GM12878 (cell line): Measurements from ENCODE around the gene CDYL2. TPM values are rescaled to one million over a fixed set of nuclear protein-coding genes. Genes with fewer than 3 reads are reported as not detected.
"Not testable (repeated sequence)": the region's sequence is repeated elsewhere in the genome, so short reads cannot be mapped to it uniquely, and the experiment has no call there.

Experiments
- ATAC-seq: fragments of 200-7000 bp; cut with Tn5 transposase; 3 replicates; pipeline ENCODE4 v1.9.1; 2020; ENCODE audit warnings: mild to moderate bottlenecking, moderate library complexity
- BruUV-seq: library from RNA; stranded (reverse); fragments of 400-500 nt; replicated peaks from 2 replicates; lab custom pipeline; 2021; lab: Mats Ljungman, UMichigan
- CTCF ChIA-PET: fragments of 300-600 bp; sonication (Branson Sonifier 250); formaldehyde crosslinking; extraction: SDS; loops from one replicate; lab custom pipeline; 2021; ENCODE audit warnings: inconsistent platforms; lab: Yijun Ruan, JAX
- POLR2A ChIA-PET: fragments of 350-600 bp; formaldehyde crosslinking; extraction: SDS; loops from one replicate; lab custom pipeline; 2021; ENCODE audit warnings: inconsistent platforms; lab: Charles Lee
- RAD21 ChIA-PET: fragments of 300-600 bp; sonication (Branson Sonifier 250); formaldehyde crosslinking; loops from one replicate; lab custom pipeline; 2023; ENCODE audit warnings: antibody characterized with exemption; ENCODE audit not compliant: unreplicated experiment; lab: Charles Lee
- SMC1A ChIA-PET: fragments of 300-600 bp; sonication (Branson Sonifier 250); formaldehyde crosslinking; loops from one replicate; lab custom pipeline; 2023; ENCODE audit not compliant: unreplicated experiment, uncharacterized antibody; lab: Charles Lee
- DNase-seq: peaks from one replicate; pipeline ENCODE4 v3.0.0-alpha.2; 2011; ENCODE audit warnings: low read depth, low spot score
- FAIRE-seq: peaks from 3 replicates; lab custom pipeline; 2011; peaks lifted over from hg19 to GRCh38; lab: Jason Lieb, UNC
- H2AFZ ChIP-seq: 2 replicates; pipeline ENCODE4 v1.6.0; 2011; ENCODE audit warnings: low read depth, low read length, control low read depth; ENCODE audit not compliant: control insufficient read depth
- H3K27ac ChIP-seq: 2 replicates; pipeline ENCODE4 v1.5.1; 2011; ENCODE audit warnings: control low read depth; ENCODE audit not compliant: control insufficient read depth, insufficient read depth
- H3K27me3 ChIP-seq, 2 experiments: replicated peaks in 1 of 2; 2 replicates each; pipeline versions ENCODE4 v1.6.0 to v1.6.1; 2011; ENCODE audit warnings: low read length in 1 of 2; ENCODE audit not compliant: control insufficient read depth in 2 of 2, insufficient read depth in 2 of 2
- H3K36me3 ChIP-seq, 2 experiments: 2 replicates each; pipeline ENCODE4 v1.5.1; 2011; ENCODE audit warnings: low read length in 1 of 2; ENCODE audit not compliant: control insufficient read depth in 2 of 2, insufficient read depth in 2 of 2
- H3K4me1 ChIP-seq: 2 replicates; pipeline ENCODE4 v1.6.1; 2011; ENCODE audit warnings: mild to moderate bottlenecking, low read length, moderate library complexity, mixed read lengths; ENCODE audit not compliant: control insufficient read depth, insufficient read depth
- H3K4me2 ChIP-seq: 2 replicates; pipeline ENCODE4 v1.6.0; 2011; ENCODE audit warnings: control low read depth; ENCODE audit not compliant: control insufficient read depth, insufficient read depth
- H3K4me3 ChIP-seq: fragments of 200-600 bp; sonication (generic); 2 replicates; pipeline ENCODE4 v1.5.1; 2016
- H3K79me2 ChIP-seq: 2 replicates; pipeline ENCODE4 v1.6.0; 2011; ENCODE audit warnings: low read length; ENCODE audit not compliant: control insufficient read depth, insufficient read depth
- H3K9ac ChIP-seq: 2 replicates; pipeline ENCODE4 v1.8.0; 2011; ENCODE audit warnings: low read length, control low read depth, mixed read lengths; ENCODE audit not compliant: control insufficient read depth, insufficient read depth
- H3K9me3 ChIP-seq: replicated peaks from 3 replicates; pipeline ENCODE4 v1.5.1; 2011; ENCODE audit warnings: mild to moderate bottlenecking, low read length; ENCODE audit not compliant: control insufficient read depth, insufficient read depth
- H4K20me1 ChIP-seq: 2 replicates; pipeline ENCODE4 v1.6.0; 2011; ENCODE audit not compliant: control insufficient read depth, insufficient read depth
- CBX5 ChIP-seq: sonication (generic); IDR thresholded peaks from 2 replicates; pipeline ENCODE4 v1.6.1; 2016; ENCODE audit warnings: low read depth, moderate library complexity, mild to moderate bottlenecking, inconsistent platforms
- CREM ChIP-seq: IDR thresholded peaks from 2 replicates; pipeline ENCODE4 v1.6.1; 2014; ENCODE audit warnings: antibody characterized with exemption, low read depth
- NFYB ChIP-seq: IDR thresholded peaks from 2 replicates; pipeline ENCODE4 v1.6.1; 2011; ENCODE audit warnings: low read depth, mild to moderate bottlenecking, low read length, improper control_type of control experiment, moderate library complexity; ENCODE audit not compliant: insufficient read depth
- PAX8 ChIP-seq: fragments of 450-650 bp; IDR thresholded peaks from 2 replicates; pipeline ENCODE4 v1.6.1; 2017; ENCODE audit warnings: mild to moderate bottlenecking, moderate library complexity
- RUNX3 ChIP-seq: IDR thresholded peaks from 2 replicates; pipeline ENCODE4 v1.6.1; 2012; ENCODE audit warnings: low read length, inconsistent platforms
- SIX5 ChIP-seq: IDR thresholded peaks from 2 replicates; pipeline ENCODE4 v1.6.1; 2011; ENCODE audit warnings: mild to moderate bottlenecking, low read depth, low read length, moderate library complexity; ENCODE audit not compliant: severe bottlenecking
- SREBF1 ChIP-seq: IDR thresholded peaks from 2 replicates; pipeline ENCODE4 v1.6.1; 2012; ENCODE audit warnings: mild to moderate bottlenecking, low read length
- SUPT20H ChIP-seq: IDR thresholded peaks from 2 replicates; pipeline ENCODE4 v1.6.1; 2011; ENCODE audit warnings: low read depth, mild to moderate bottlenecking, low read length, moderate library complexity, borderline replicate concordance; ENCODE audit not compliant: control insufficient read depth
- ZNF24 ChIP-seq: fragments of 450-650 bp; IDR thresholded peaks from 2 replicates; pipeline ENCODE4 v1.6.1; 2017; ENCODE audit warnings: antibody characterized with exemption, mild to moderate bottlenecking
- WGBS: methylation state at CpG from one replicate; pipeline ENCODE4 v1.1.6; 2016; ENCODE audit warnings: low lambda C conversion rate; ENCODE audit not compliant: insufficient replicate concordance, insufficient coverage; ENCODE audit errors: missing lambda C conversion rate; 5-methylcytosine and 5-hydroxymethylcytosine counted together
- in situ Hi-C: fragments of 300-500 bp; cut with MboI; formaldehyde crosslinking; loops from 9 replicates; pipeline ENCODE4 v1.14.3; 2018; ENCODE audit warnings: mixed read lengths
- intact Hi-C: fragments of 100-400 bp; cut with micrococcal nuclease; formaldehyde crosslinking; loops from one replicate; pipeline ENCODE4 v1.14.2; 2022; ENCODE audit not compliant: unreplicated experiment
- polyA plus RNA-seq, 11 experiments: library from polyadenylated mRNA; depleted of rRNA in 4 of 11; unstranded in 6 of 11; stranded (reverse) in 5 of 11; fragments of >200 nt; fragmentation: Nextera tagmentation in 4 of 11; fragmentation: Illumina TruSeq in 1 of 11; extraction: Ambion mirVana in 4 of 11; extraction: Trizol in 1 of 11; gene quantifications; 1 replicate in 1 of 11; 2 replicates in 10 of 11; pipeline versions ENCODE4 v1.2.1 to v1.2.3, GENCODE V29; 2011 to 2016; ENCODE audit warnings: inconsistent platforms in 2 of 11, missing spikeins in 2 of 11, low read depth in 1 of 11
- total RNA-seq, 4 experiments: library from RNA; depleted of rRNA in 3 of 4; stranded (reverse); fragments of >200 nt in 3 of 4; fragmentation: Illumina TruSeq in 1 of 4; extraction: Trizol in 1 of 4; gene quantifications; 2 replicates each; pipeline versions ENCODE4 v1.2.1 to v1.2.3, GENCODE V29; 2013 to 2021
- TF ChIP-seq, protein P1 (sequence below): fragments of 450-650 bp; IDR thresholded peaks from 2 replicates; pipeline ENCODE4 v1.6.1; 2016; ENCODE audit warnings: mild to moderate bottlenecking

The CDYL2 gene
- total and polyA plus RNA-seq, 10 of the 15 experiments (the other 5 are each of a cell fraction or from before 2014, with no cell fraction given): 0.27 to 22.9 (median 3.9) TPM

DNA sequence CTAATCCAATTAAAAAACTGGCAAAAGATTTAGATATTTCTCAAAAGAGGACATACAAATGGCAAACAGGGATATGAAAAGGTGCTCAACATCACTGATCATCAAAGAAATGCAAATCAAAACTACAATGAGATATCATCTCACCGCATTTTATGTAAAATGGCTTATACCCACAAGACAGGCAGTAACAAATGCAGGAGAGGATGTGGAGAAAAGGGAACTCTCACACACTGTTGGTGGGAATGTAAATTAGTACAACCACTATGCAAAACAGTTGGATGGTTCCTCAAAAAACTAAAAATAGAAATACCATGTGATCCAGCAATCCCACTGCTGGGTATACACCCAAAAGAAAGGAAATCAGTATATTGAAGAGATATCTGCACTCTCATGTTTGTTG is 154.1 kb downstream of the CDYL2 start:
- WGBS: 94% methylated on average over 1 of the region's 1 CpG
- H3K9me3 ChIP-seq, intact Hi-C loops, in situ Hi-C loops, H3K36me3 ChIP-seq, DNase-seq, H3K79me2 ChIP-seq, H3K9ac ChIP-seq, H2AFZ ChIP-seq, CTCF ChIA-PET, FAIRE-seq, ATAC-seq, BruUV-seq, POLR2A ChIA-PET, H3K4me2 ChIP-seq, H4K20me1 ChIP-seq, H3K4me3 ChIP-seq, RAD21 ChIA-PET, H3K27me3 ChIP-seq, H3K4me1 ChIP-seq, H3K27ac ChIP-seq: not testable (repeated sequence)
- TF ChIP-seq RUNX3: peak; percentile 29
- SMC1A ChIA-PET: interaction anchor here (1.0 kb wide), 1 partner anchor 26 kb away, joined by 3 read pairs; no protein-coding TSS in a partner anchor

- ChIA-PET POLR2A (no interaction called here), SMC1A (no interaction called here), RAD21 (no interaction called here), CTCF (no interaction called here)
- FAIRE-seq: no peak
- no peak for ATAC-seq
- Histone ChIP-seq H3K4me1 (no peaks in the 10 kb centered on the region), H4K20me1 (no peaks in the 10 kb centered on the region), H3K4me2 (no peak overlapping the region), H3K79me2 (no peaks in the 10 kb centered on the region), H3K27ac (no peak overlapping the region), H3K36me3 (no peaks in the 10 kb centered on the region), H3K9ac (no peak overlapping the region), H3K27me3 (no peaks in the 10 kb centered on the region), H3K4me3 (no peak overlapping the region), H3K9me3 (no peaks in the 10 kb centered on the region), H2AFZ (no peak overlapping the region)
- no TSS peak for BruUV-seq
- 66% methylated on average over 3 of the region's 3 CpGs for whole genome bisulfite sequencing
- no peak for DNase-seq
- in situ Hi-C loops (no loop called here), intact Hi-C loops (no loop called here)
- TF ChIP-seq PAX8: no peak
- TF ChIP-seq, protein P1, sequence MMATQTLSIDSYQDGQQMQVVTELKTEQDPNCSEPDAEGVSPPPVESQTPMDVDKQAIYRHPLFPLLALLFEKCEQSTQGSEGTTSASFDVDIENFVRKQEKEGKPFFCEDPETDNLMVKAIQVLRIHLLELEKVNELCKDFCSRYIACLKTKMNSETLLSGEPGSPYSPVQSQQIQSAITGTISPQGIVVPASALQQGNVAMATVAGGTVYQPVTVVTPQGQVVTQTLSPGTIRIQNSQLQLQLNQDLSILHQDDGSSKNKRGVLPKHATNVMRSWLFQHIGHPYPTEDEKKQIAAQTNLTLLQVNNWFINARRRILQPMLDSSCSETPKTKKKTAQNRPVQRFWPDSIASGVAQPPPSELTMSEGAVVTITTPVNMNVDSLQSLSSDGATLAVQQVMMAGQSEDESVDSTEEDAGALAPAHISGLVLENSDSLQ: no peak
- no peak for TF ChIP-seq NFYB
- no peak for TF ChIP-seq SIX5
- no peak for TF ChIP-seq SREBF1
- no peak for TF ChIP-seq CBX5
- no peak for TF ChIP-seq CREM
- no peak for TF ChIP-seq ZNF24
- TF ChIP-seq SUPT20H: no peak
Observed at GRCh38 chr16:80640316-80640715, 164.1 kb downstream of the CDYL2 start.
